Karpas-422 (cell line): ENCODE measurements around the gene GALNS. TPM values are rescaled to one million over a fixed set of nuclear protein-coding genes. Genes with fewer than 3 reads are reported as not detected.

Experiments
- DNase-seq: peaks from one replicate; pipeline ENCODE4 v3.0.0-alpha.2; 2015
- H2AFZ ChIP-seq: fragments of 200-600 bp; sonication (generic); 2 replicates; pipeline ENCODE4 v1.6.1; 2014; ENCODE audit warnings: antibody characterized with exemption, low read length, mixed read lengths
- H3K27ac ChIP-seq: fragments of 200-600 bp; sonication (generic); 2 replicates; pipeline ENCODE4 v1.5.1; 2014; ENCODE audit warnings: mild to moderate bottlenecking, low read length, moderate library complexity
- H3K27me3 ChIP-seq: fragments of 200-600 bp; sonication (generic); 2 replicates; pipeline ENCODE4 v1.6.1; 2014; ENCODE audit warnings: low read length, mixed read lengths
- H3K36me3 ChIP-seq: fragments of 200-600 bp; sonication (generic); 2 replicates; pipeline ENCODE4 v1.6.1; 2014; ENCODE audit warnings: low read length, mixed read lengths; ENCODE audit not compliant: insufficient read depth
- H3K4me1 ChIP-seq: fragments of 200-600 bp; sonication (generic); 2 replicates; pipeline ENCODE4 v1.6.1; 2014; ENCODE audit warnings: mild to moderate bottlenecking, low read length, mixed read lengths
- H3K4me2 ChIP-seq: fragments of 200-600 bp; sonication (generic); 2 replicates; pipeline ENCODE4 v1.6.1; 2014; ENCODE audit warnings: low read length, low read depth, mild to moderate bottlenecking; ENCODE audit not compliant: poor library complexity, severe bottlenecking
- H3K4me3 ChIP-seq: fragments of 200-600 bp; sonication (generic); 2 replicates; pipeline ENCODE4 v1.5.1; 2014; ENCODE audit warnings: mild to moderate bottlenecking, antibody characterized with exemption, low read length, mixed read lengths
- H3K79me2 ChIP-seq: fragments of 200-600 bp; sonication (generic); 2 replicates; pipeline ENCODE4 v1.6.1; 2014; ENCODE audit warnings: mild to moderate bottlenecking, low read length, mixed read lengths
- H3K9ac ChIP-seq: fragments of 200-600 bp; sonication (generic); 2 replicates; pipeline ENCODE4 v1.6.0; 2014; ENCODE audit warnings: low read length
- H3K9me2 ChIP-seq: fragments of 200-600 bp; sonication (generic), shearing (Covaris generic); replicated peaks from 2 replicates; pipeline ENCODE4 v1.6.0; 2014; ENCODE audit warnings: mild to moderate bottlenecking, low read length, moderate library complexity; ENCODE audit not compliant: insufficient read depth
- H3K9me3 ChIP-seq: fragments of 300-700, 200-600 bp; sonication (generic); 2 replicates; pipeline ENCODE4 v1.6.1; 2014; ENCODE audit warnings: low read length, mixed read lengths
- H4K20me1 ChIP-seq: fragments of 200-600 bp; sonication (generic); 2 replicates; pipeline ENCODE4 v1.6.1; 2014; ENCODE audit warnings: mild to moderate bottlenecking, antibody characterized with exemption, low read length, low read depth; ENCODE audit not compliant: insufficient read depth
- total RNA-seq: library from RNA; depleted of rRNA; stranded (reverse); fragments of >200 nt; shearing (Covaris generic); gene quantifications from 2 replicates; pipeline ENCODE4 v1.2.3, GENCODE V29; 2014; ENCODE audit warnings: low replicate concordance

The GALNS gene
- total RNA-seq, 1 experiment from 2014 or later, result 26.8 TPM

DNA sequence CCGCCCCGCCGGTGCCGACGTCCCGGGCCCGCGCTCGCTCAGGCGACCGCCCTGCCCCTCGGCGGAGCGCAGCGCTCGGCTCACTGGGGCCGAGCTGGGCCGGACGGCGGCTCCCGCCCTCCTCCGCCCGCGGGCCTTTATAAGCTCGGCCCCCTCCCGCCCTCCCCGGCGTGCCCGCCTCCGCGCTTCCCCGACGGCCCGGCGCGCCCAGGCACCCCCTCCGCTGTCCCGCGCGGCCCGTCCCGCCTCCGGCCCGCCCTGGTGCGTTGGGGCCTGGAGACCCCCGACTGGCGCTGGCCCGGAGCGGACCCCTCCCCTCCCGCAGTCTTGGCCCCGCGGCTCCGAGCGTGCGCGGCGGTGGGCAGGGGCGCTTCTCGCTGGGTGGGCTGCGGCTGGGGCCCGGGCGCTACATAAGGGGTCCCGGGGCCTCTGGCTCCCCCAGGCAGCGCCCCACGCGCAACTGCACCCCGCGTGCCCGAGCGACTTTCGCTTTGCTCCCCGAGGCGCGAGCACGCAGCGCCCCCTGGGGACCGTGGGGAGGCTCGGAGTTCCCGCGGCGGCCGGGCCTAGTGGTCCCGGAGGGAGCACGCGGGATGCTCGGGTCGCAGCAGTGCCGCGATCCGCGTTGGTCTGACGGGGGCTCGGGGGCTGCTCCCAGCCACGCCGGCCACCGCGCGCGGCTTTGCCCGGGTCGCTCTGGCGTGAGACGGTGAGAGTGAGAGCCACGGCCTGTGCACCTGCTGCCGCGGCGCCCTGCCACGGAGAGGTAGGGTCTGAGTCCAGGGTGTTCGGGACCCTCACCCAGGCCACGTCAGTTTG lies 71.4 kb downstream of the GALNS start, which contains the start of gene PIEZO1:
PIEZO1 (minus strand) TSS at position 115 of the 819 bp plus-strand sequence. CDS start 256 bp downstream, outside the sequence.
- H3K9ac ChIP-seq, result peak within 1 kb of the TSS; percentile 35; the same call in 1 of the 2 replicates
- H3K4me1 ChIP-seq, result peaks cover 3% of the 10 kb centered on the region
- H3K27me3 ChIP-seq, result no peaks in the 10 kb centered on the region
- no peaks in the 10 kb centered on the region for H3K9me2 ChIP-seq
- H4K20me1 ChIP-seq, result no peaks in the 10 kb centered on the region
- no peak within 1 kb of the TSS for H3K27ac ChIP-seq
- no peaks in the 10 kb centered on the region for H3K79me2 ChIP-seq
- H3K4me2 ChIP-seq, result peak within 1 kb of the TSS; percentile 56
- peak; percentile 73 for DNase-seq
- no peaks in the 10 kb centered on the region for H3K9me3 ChIP-seq
- peak within 1 kb of the TSS; percentile 63; the same call in 1 of the 2 replicates for H3K4me3 ChIP-seq
- H3K36me3 ChIP-seq, result no peaks in the 10 kb centered on the region
- peak within 1 kb of the TSS; percentile 62 for H2AFZ ChIP-seq

DNA sequence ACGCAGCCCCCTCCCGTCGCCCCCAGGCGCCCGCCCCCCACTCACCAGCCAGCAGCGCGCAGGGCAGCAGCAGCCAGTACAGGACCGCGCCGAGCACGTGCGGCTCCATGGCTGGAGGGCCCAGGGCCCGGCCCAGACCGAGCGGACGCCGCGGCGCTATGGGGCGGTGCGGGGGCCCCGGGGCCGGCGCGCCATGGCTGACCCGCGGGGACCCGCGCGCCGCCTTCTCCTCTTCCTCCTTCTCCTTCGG lies 72.0 kb downstream of the GALNS start:
- Histone ChIP-seq H3K27ac (no peak overlapping the region), H3K9ac (no peak overlapping the region), H4K20me1 (no peaks in the 10 kb centered on the region), H3K4me2 (no peak overlapping the region), H3K36me3 (no peaks in the 10 kb centered on the region), H3K79me2 (no peaks in the 10 kb centered on the region), H3K4me1 (peaks cover 3% of the 10 kb centered on the region), H2AFZ (no peak overlapping the region), H3K9me2 (no peaks in the 10 kb centered on the region), H3K27me3 (no peaks in the 10 kb centered on the region), H3K4me3 (no peak overlapping the region), H3K9me3 (no peaks in the 10 kb centered on the region)
- DNase-seq, result no peak

DNA sequence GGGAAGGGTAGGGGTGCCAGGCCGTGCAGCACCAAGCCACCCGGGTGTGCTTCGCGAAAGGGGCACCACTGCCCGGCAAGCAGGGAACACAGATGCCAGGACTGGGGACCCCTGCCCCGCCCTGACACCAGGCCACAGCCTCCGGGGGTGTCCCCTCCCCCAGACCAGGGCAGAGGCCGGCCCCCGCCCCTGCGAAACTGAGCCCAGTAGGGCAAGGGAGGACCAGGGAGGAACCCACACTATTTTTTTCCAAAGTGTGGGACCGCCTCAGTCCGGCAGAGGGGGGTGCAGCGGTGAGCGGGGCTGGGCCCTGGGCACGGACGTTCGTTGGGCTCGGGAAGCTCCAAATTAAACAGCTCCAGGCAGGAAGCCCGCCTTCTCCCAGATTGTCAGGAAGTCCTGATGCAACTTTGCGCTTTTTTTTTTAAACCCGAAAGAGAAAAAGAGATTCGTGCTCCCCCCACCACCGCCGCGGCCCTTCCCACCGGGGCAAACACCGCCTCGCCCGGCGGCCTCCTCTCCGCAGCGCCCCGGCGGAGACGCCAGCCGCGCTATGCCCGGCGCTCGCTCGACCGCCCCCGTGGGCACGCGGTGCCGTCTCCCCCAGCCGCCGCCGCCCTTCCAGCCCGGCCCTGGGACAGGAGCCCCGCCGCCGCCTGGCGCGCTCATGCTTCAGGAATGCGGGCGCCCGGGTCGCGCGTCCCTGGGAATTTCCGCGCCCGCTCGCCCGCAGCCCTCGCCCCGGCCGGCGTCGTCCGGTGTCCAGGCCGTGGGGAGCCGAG lies 72.5 kb downstream of the GALNS start:
- DNase-seq, result no peak
- Histone ChIP-seq H3K4me3 (no peak overlapping the region), H4K20me1 (no peaks in the 10 kb centered on the region), H3K9me3 (no peaks in the 10 kb centered on the region), H3K27me3 (no peaks in the 10 kb centered on the region), H3K9ac (no peak overlapping the region), H3K4me1 (peaks cover 3% of the 10 kb centered on the region), H3K4me2 (no peak overlapping the region), H3K27ac (no peak overlapping the region), H2AFZ (no peak overlapping the region), H3K79me2 (no peaks in the 10 kb centered on the region), H3K9me2 (no peaks in the 10 kb centered on the region), H3K36me3 (no peaks in the 10 kb centered on the region)

DNA sequence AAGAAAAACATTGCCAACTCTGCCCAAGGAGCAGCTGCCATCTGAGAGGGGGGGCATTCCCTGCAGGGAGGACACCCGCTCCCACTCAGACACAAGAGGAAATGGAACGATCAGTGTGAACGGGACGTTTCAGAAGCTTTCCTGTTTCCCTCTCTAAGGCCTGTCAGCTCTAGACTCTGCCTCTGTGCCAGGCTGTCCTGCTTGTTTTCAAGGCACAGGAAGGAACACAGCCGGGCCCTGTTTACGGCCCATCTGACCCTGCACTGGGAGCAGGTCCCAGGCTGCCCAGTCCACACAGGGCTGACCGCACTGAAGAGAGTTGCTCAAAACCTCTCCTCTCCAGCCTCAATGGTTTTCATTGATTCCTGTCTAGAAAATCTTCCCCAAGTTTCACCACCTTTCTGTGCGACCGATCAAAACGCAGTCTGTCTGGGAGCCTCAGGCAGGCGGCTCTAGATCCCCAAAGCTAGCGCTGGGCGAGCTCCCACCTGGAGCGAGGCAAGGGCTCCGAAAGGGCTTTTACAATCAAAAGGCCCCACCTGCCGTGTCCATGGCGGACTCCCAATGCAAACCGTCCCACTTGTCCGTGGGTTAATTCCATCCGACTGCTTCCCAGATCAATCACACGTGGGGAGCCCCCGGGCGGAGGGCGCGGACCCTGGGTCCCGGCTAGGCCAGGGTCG lies 73.2 kb downstream of the GALNS start:
- Histone ChIP-seq H3K79me2 (no peaks in the 10 kb centered on the region), H4K20me1 (no peaks in the 10 kb centered on the region), H3K9ac (no peak overlapping the region), H3K27me3 (no peaks in the 10 kb centered on the region), H2AFZ (no peak overlapping the region), H3K4me2 (no peak overlapping the region), H3K27ac (no peak overlapping the region), H3K36me3 (no peaks in the 10 kb centered on the region), H3K4me3 (no peak overlapping the region), H3K9me3 (no peaks in the 10 kb centered on the region), H3K4me1 (peaks cover 3% of the 10 kb centered on the region), H3K9me2 (no peaks in the 10 kb centered on the region)
- no peak for DNase-seq

DNA sequence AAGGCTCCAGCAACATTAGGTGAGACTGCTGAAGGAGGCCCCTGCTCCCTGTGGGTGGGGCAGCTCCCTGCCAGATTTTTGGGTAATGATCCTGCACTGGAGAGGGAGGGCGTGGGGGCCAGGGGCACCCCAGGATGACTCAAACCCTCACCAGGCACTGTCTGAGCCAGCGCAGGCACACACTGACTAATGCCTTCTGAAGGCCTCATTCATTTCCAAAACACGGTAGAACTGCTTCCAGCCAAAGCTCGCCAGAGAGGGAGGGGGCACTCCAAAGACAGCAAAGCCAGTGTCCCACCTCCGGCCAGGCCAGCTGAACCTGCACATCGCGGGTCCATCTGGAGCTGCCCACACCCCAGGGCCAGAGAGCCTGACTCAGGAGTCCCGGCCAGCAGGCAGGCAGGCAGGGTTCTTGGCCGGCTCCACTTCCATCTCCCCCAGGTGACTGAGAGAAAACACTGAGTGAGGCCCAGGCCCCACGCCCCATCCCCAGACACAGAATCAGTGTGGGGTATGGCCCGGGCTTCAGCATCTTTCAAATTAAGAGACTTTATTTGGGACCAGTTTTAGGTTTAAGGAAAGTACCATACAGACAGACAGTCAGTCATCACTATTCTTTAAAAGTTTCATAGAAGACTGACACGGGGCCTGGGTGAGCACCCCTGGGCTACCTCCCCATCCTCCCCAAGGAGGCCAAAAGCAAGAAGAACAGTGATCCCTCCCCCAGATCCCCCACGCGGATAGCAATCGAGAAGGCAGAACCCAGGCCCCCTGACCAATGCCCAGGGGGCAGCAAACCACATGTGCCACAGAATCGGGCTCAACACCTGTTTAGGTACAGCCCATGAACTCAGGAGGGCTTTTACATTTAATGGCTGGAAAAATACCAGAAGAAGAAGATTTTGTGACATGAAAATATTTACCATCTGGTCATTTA lies 74.0 kb downstream of the GALNS start:
- no peaks in the 10 kb centered on the region for H3K79me2 ChIP-seq
- H2AFZ ChIP-seq, result no peak overlapping the region
- peaks cover 3% of the 10 kb centered on the region for H3K4me1 ChIP-seq
- DNase-seq, result no peak
- H3K27ac ChIP-seq, result no peak overlapping the region
- H3K9me2 ChIP-seq, result no peaks in the 10 kb centered on the region
- H3K27me3 ChIP-seq, result no peaks in the 10 kb centered on the region
- no peaks in the 10 kb centered on the region for H3K9me3 ChIP-seq
- no peak overlapping the region for H3K4me2 ChIP-seq
- no peak overlapping the region for H3K4me3 ChIP-seq
- no peaks in the 10 kb centered on the region for H3K36me3 ChIP-seq
- H3K9ac ChIP-seq, result no peak overlapping the region
- no peaks in the 10 kb centered on the region for H4K20me1 ChIP-seq

DNA sequence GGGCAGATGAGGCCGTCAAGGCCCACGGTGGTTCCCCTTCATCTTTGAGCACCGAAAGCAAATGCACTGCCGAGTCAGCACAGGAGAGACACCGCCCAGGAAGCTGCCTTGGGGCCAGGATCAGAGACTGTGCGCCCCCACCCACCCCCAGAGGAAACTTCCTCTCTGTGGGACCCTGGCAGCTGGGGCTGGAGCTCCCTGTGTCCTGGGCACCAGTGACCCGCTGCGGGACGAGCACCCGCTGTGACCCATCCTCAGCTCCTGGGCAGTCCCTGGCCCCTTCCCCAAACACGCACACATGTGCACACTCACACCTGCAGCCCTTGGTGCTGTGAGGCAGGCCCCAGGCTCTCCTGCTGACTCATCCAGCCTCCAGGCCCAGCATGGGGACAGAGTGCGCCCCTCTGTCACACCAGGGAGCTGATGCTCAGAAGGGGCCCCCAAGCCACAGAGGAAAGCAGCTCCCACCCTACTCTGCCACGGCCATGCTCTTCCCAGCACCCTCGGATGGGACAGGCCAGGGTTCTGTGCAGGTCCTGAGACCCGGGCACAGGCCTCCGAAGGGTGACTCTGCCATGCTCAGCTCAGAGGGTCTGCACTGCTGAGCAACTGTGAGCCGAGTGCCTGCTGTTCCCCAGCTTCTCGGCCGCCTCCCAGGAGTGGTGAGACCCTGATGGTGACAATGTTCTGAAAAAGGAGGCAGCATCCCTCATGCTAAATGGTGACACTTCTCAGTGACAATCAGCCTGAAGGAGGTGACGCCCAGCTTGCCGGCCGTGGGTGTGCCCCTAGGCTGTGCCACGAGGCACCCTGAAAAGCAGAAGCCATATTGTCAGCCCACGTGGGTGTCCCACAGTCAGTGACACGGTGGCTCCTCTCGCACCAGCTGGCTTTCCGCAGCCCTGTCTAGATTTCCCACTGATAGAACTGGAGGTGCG lies 75.3 kb downstream of the GALNS start:
- Histone ChIP-seq H3K9ac (no peak overlapping the region), H3K27ac (no peak overlapping the region), H3K27me3 (no peaks in the 10 kb centered on the region), H3K36me3 (no peaks in the 10 kb centered on the region), H2AFZ (no peak overlapping the region), H3K9me2 (no peaks in the 10 kb centered on the region), H3K9me3 (no peaks in the 10 kb centered on the region), H3K4me1 (peaks cover 3% of the 10 kb centered on the region), H3K79me2 (no peaks in the 10 kb centered on the region), H4K20me1 (no peaks in the 10 kb centered on the region), H3K4me3 (no peak overlapping the region), H3K4me2 (no peak overlapping the region)
- DNase-seq, result no peak
